HepG2 (cell line): ENCODE measurements around the gene ZBTB46. TPM values are rescaled to one million over a fixed set of nuclear protein-coding genes. Genes with fewer than 3 reads are reported as not detected.
A peak's percentile ranks its signal among the peaks of the same experiment; 100 is the strongest.

Experiments used
- ADNP ChIP-seq: sonication (generic); formaldehyde crosslinking; IDR thresholded peaks from 2 replicates; pipeline ENCODE4 v1.4.0; 2020; ENCODE audit warnings: missing genetic modification reagents
- CREM ChIP-seq, 2 experiments: sonication (generic) in 1 of 2; formaldehyde crosslinking in 1 of 2; IDR thresholded peaks; 2 replicates each; pipeline versions ENCODE4 v1.4.0 to v1.6.1; 2016 to 2020; ENCODE audit warnings: antibody characterized with exemption in 1 of 2, mild to moderate bottlenecking in 1 of 2, missing genetic modification reagents in 1 of 2
- HNRNPL ChIP-seq: fragments of 200-400 bp; formaldehyde crosslinking; IDR thresholded peaks from 2 replicates; pipeline ENCODE4 v1.6.1; 2017; ENCODE audit warnings: mild to moderate bottlenecking, low read depth, low read length
- HOXA7 ChIP-seq: sonication (generic); formaldehyde crosslinking; IDR thresholded peaks from 2 replicates; pipeline ENCODE4 v1.8.1; 2022; ENCODE audit warnings: mild to moderate bottlenecking, missing genetic modification reagents, moderate library complexity
- KAT7 ChIP-seq: IDR thresholded peaks from 2 replicates; pipeline ENCODE4 v1.6.1; 2018; ENCODE audit warnings: borderline replicate concordance, missing compliant biosample characterization
- RFXANK ChIP-seq: IDR thresholded peaks from 2 replicates; pipeline ENCODE4 v1.6.1; 2016
- SCMH1 ChIP-seq: sonication (generic); formaldehyde crosslinking; IDR thresholded peaks from 2 replicates; pipeline ENCODE4 v1.9.0; 2021; ENCODE audit warnings: missing genetic modification reagents, mild to moderate bottlenecking, borderline replicate concordance
- ZNF138 ChIP-seq: sonication (generic); formaldehyde crosslinking; IDR thresholded peaks from 2 replicates; pipeline ENCODE4 v1.5.0; 2020; ENCODE audit warnings: mild to moderate bottlenecking, low read depth, missing genetic modification reagents
- ZNF451 ChIP-seq: sonication (generic); formaldehyde crosslinking; IDR thresholded peaks from 2 replicates; pipeline ENCODE4 v1.5.0; 2020; ENCODE audit warnings: mild to moderate bottlenecking, missing genetic modification reagents
- polyA plus RNA-seq, 8 experiments: library from polyadenylated mRNA; depleted of rRNA in 3 of 8; stranded (reverse) in 7 of 8; unstranded in 1 of 8; fragments of >200 nt; fragmentation: Illumina TruSeq in 4 of 8; extraction: Trizol in 4 of 8; gene quantifications; 2 replicates each; pipeline versions ENCODE4 v1.2.1 to v1.2.3, GENCODE V29; 2011 to 2016; ENCODE audit warnings: low read depth in 4 of 8, missing spikeins in 1 of 8, mixed read lengths in 1 of 8; ENCODE audit not compliant: insufficient read depth in 1 of 8
- total RNA-seq, 5 experiments: library from RNA; depleted of rRNA; stranded (reverse); fragments of >200 nt; fragmentation: Illumina TruSeq; extraction: Trizol; gene quantifications; 2 replicates each; pipeline ENCODE4 v1.2.3, GENCODE V29; 2016; ENCODE audit warnings: low read depth in 1 of 5
- TF ChIP-seq, protein P1 (sequence below): sonication (generic); formaldehyde crosslinking; IDR thresholded peaks from 2 replicates; pipeline ENCODE4 v1.4.0; 2020; ENCODE audit warnings: mild to moderate bottlenecking, missing genetic modification reagents
- TF ChIP-seq, protein P2 (sequence below): sonication (generic); formaldehyde crosslinking; IDR thresholded peaks from 2 replicates; pipeline ENCODE4 v1.5.0; 2020; ENCODE audit warnings: missing genetic modification reagents, mild to moderate bottlenecking, borderline replicate concordance
- TF ChIP-seq, protein P3 (sequence below): sonication (generic); formaldehyde crosslinking; IDR thresholded peaks from 2 replicates; pipeline ENCODE4 v1.5.0; 2020; ENCODE audit warnings: mild to moderate bottlenecking, missing genetic modification reagents
- TF ChIP-seq, protein P4 (sequence below): sonication (generic); formaldehyde crosslinking; IDR thresholded peaks from 2 replicates; pipeline ENCODE4 v1.5.0; 2020; ENCODE audit warnings: missing genetic modification reagents
- TF ChIP-seq, protein P5 (sequence below): sonication (generic); formaldehyde crosslinking; IDR thresholded peaks from 2 replicates; pipeline ENCODE4 v1.4.0; 2020; ENCODE audit warnings: mild to moderate bottlenecking, missing genetic modification reagents
- TF ChIP-seq, protein P6 (sequence below): sonication (generic); formaldehyde crosslinking; IDR thresholded peaks from 2 replicates; pipeline ENCODE4 v1.4.0; 2020; ENCODE audit warnings: mild to moderate bottlenecking, missing genetic modification reagents

ZBTB46 gene
- total and polyA plus RNA-seq, 2 of the 13 experiments (the other 11 are each of a cell fraction or from before 2014, with no cell fraction given), result 1.6 to 13.5 TPM

DNA sequence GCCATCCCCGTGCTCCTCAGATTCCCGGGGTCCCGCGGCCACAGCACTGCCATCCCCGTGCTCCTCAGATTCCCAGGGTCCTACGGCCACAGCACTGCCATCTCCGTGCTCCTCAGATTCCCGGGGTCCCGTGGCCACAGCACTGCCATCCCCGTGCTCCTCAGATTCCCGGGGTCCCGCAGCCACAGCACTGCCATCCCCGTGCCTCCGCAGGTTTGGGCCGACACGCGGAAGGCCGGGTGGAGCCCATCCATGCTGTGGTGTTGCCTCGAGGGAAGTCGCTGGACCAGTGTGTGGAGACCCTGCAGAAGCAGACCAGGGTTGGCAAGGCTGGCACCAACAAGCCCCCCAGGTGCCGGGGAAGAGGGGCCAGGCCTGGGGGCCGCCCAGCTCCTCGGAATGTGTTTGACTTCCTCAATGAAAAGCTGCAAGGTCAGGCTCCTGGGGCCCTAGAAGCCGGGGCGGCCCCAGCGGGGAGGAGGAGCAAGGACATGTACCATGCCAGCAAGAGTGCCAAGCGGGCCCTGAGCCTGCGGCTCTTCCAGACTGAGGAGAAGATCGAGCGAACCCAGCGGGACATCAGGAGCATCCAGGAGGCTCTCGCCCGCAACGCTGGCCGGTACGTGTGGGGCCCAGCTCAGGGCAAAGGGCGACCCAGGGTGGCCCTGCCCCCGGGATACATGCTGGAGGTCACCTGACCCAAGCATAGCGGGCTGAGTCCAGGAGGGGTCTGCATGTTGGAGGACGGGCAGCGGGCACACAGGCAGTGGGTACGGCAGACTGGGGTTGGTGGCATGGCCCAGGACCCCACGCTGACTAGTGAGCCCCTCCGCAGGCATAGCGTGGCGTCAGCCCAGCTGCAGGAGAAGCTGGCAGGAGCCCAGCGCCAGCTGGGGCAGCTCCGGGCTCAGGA lies 95.9 kb downstream of the ZBTB46 start (continued):
- TF ChIP-seq, protein P1, sequence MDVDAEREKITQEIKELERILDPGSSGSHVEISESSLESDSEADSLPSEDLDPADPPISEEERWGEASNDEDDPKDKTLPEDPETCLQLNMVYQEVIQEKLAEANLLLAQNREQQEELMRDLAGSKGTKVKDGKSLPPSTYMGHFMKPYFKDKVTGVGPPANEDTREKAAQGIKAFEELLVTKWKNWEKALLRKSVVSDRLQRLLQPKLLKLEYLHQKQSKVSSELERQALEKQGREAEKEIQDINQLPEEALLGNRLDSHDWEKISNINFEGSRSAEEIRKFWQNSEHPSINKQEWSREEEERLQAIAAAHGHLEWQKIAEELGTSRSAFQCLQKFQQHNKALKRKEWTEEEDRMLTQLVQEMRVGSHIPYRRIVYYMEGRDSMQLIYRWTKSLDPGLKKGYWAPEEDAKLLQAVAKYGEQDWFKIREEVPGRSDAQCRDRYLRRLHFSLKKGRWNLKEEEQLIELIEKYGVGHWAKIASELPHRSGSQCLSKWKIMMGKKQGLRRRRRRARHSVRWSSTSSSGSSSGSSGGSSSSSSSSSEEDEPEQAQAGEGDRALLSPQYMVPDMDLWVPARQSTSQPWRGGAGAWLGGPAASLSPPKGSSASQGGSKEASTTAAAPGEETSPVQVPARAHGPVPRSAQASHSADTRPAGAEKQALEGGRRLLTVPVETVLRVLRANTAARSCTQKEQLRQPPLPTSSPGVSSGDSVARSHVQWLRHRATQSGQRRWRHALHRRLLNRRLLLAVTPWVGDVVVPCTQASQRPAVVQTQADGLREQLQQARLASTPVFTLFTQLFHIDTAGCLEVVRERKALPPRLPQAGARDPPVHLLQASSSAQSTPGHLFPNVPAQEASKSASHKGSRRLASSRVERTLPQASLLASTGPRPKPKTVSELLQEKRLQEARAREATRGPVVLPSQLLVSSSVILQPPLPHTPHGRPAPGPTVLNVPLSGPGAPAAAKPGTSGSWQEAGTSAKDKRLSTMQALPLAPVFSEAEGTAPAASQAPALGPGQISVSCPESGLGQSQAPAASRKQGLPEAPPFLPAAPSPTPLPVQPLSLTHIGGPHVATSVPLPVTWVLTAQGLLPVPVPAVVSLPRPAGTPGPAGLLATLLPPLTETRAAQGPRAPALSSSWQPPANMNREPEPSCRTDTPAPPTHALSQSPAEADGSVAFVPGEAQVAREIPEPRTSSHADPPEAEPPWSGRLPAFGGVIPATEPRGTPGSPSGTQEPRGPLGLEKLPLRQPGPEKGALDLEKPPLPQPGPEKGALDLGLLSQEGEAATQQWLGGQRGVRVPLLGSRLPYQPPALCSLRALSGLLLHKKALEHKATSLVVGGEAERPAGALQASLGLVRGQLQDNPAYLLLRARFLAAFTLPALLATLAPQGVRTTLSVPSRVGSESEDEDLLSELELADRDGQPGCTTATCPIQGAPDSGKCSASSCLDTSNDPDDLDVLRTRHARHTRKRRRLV (CRISPR knock-in tag), result no peak
- TF ChIP-seq HNRNPL, result peak; percentile 99
- TF ChIP-seq HOXA7 (CRISPR knock-in tag), result no peak
- no peak for TF ChIP-seq ADNP (CRISPR knock-in tag)
- TF ChIP-seq, protein P2, sequence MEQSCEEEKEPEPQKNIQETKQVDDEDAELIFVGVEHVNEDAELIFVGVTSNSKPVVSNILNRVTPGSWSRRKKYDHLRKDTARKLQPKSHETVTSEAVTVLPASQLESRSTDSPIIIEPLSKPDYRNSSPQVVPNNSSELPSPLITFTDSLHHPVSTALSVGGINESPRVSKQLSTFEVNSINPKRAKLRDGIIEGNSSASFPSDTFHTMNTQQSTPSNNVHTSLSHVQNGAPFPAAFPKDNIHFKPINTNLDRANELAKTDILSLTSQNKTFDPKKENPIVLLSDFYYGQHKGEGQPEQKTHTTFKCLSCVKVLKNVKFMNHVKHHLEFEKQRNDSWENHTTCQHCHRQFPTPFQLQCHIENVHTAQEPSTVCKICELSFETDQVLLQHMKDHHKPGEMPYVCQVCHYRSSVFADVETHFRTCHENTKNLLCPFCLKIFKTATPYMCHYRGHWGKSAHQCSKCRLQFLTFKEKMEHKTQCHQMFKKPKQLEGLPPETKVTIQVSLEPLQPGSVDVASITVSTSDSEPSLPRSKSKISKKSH, result no peak
- TF ChIP-seq, protein P3, sequence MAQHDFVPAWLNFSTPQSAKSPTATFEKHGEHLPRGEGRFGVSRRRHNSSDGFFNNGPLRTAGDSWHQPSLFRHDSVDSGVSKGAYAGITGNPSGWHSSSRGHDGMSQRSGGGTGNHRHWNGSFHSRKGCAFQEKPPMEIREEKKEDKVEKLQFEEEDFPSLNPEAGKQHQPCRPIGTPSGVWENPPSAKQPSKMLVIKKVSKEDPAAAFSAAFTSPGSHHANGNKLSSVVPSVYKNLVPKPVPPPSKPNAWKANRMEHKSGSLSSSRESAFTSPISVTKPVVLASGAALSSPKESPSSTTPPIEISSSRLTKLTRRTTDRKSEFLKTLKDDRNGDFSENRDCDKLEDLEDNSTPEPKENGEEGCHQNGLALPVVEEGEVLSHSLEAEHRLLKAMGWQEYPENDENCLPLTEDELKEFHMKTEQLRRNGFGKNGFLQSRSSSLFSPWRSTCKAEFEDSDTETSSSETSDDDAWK (CRISPR knock-in tag), result no peak
- TF ChIP-seq SCMH1 (CRISPR knock-in tag), result no peak
- TF ChIP-seq, protein P4, sequence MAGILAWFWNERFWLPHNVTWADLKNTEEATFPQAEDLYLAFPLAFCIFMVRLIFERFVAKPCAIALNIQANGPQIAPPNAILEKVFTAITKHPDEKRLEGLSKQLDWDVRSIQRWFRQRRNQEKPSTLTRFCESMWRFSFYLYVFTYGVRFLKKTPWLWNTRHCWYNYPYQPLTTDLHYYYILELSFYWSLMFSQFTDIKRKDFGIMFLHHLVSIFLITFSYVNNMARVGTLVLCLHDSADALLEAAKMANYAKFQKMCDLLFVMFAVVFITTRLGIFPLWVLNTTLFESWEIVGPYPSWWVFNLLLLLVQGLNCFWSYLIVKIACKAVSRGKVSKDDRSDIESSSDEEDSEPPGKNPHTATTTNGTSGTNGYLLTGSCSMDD (CRISPR knock-in tag), result no peak
- no peak for TF ChIP-seq ZNF451
- no peak for TF ChIP-seq KAT7
- TF ChIP-seq ZNF138, result no peak
- TF ChIP-seq CREM (IDR thresholded peaks at IDR 0.05), result no peak
- no peak for TF ChIP-seq CREM (CRISPR knock-in tag; IDR thresholded peaks at IDR 0.05)
- no peak for TF ChIP-seq RFXANK (CRISPR knock-in tag)
- TF ChIP-seq, protein P5, sequence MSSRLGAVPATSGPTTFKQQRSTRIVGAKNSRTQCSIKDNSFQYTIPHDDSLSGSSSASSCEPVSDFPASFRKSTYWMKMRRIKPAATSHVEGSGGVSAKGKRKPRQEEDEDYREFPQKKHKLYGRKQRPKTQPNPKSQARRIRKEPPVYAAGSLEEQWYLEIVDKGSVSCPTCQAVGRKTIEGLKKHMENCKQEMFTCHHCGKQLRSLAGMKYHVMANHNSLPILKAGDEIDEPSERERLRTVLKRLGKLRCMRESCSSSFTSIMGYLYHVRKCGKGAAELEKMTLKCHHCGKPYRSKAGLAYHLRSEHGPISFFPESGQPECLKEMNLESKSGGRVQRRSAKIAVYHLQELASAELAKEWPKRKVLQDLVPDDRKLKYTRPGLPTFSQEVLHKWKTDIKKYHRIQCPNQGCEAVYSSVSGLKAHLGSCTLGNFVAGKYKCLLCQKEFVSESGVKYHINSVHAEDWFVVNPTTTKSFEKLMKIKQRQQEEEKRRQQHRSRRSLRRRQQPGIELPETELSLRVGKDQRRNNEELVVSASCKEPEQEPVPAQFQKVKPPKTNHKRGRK, result no peak
- TF ChIP-seq, protein P6, sequence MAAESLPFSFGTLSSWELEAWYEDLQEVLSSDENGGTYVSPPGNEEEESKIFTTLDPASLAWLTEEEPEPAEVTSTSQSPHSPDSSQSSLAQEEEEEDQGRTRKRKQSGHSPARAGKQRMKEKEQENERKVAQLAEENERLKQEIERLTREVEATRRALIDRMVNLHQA, result no peak
